CD4-positive, alpha-beta T cell (primary cell): ENCODE measurements around the gene LBH. TPM values are rescaled to one million over a fixed set of nuclear protein-coding genes. Genes with fewer than 3 reads are reported as not detected.

Experiments used
- ATAC-seq: fragments of 200-7000 bp; cut with Tn5 transposase; one replicate; pipeline ENCODE4 v1.10.0; 2022; ENCODE audit warnings: mild to moderate bottlenecking; ENCODE audit not compliant: poor library complexity
- CTCF ChIA-PET: fragments of 350-600 bp; sonication (Branson Sonifier 250); formaldehyde crosslinking; loops from one replicate; lab custom pipeline; 2021; ENCODE audit warnings: antibody characterized with exemption, inconsistent platforms; lab: Charles Lee
- POLR2A ChIA-PET: fragments of 350-600 bp; sonication (Branson Sonifier 250); formaldehyde crosslinking; loops from one replicate; lab custom pipeline; 2021; ENCODE audit warnings: antibody characterized with exemption, inconsistent platforms; lab: Charles Lee
- DNase-seq, 14 experiments: peaks; one replicate each; pipeline ENCODE4 v3.0.0-alpha.2; 2013 to 2020; ENCODE audit warnings: mixed read lengths in 2 of 14
- H3K27ac ChIP-seq, 2 donors: one replicate each; pipeline versions ENCODE4 v1.5.1 to v1.7.0; 2013; ENCODE audit warnings: low read length in 2 of 2, low read depth in 1 of 2, mild to moderate bottlenecking in 1 of 2
- H3K27me3 ChIP-seq, 2 experiments: 1 replicate in 1 of 2; 2 replicates in 1 of 2; pipeline versions ENCODE4 v1.6.1 to v1.7.0; 2013; ENCODE audit warnings: low read length in 2 of 2, control low read depth in 1 of 2, mild to moderate bottlenecking in 1 of 2, moderate library complexity in 1 of 2; ENCODE audit not compliant: insufficient read depth in 2 of 2, control insufficient read depth in 1 of 2
- H3K36me3 ChIP-seq: one replicate; pipeline ENCODE4 v1.6.1; 2013; ENCODE audit warnings: low read length, control low read depth; ENCODE audit not compliant: insufficient read depth
- H3K4me1 ChIP-seq: one replicate; pipeline ENCODE4 v1.6.1; 2013; ENCODE audit warnings: low read length, control low read depth; ENCODE audit not compliant: insufficient read depth
- H3K4me3 ChIP-seq: one replicate; pipeline ENCODE4 v1.5.1; 2013; ENCODE audit warnings: mild to moderate bottlenecking, low read length, moderate library complexity
- H3K9me3 ChIP-seq, 2 experiments: 1 replicate in 1 of 2; 2 replicates in 1 of 2; pipeline versions ENCODE4 v1.6.1 to v1.7.0; 2013; ENCODE audit warnings: low read length in 2 of 2, mild to moderate bottlenecking in 2 of 2, control low read depth in 1 of 2, moderate library complexity in 1 of 2; ENCODE audit not compliant: control insufficient read depth in 1 of 2, insufficient read depth in 1 of 2
- H3K27ac Mint-ChIP-seq: one replicate; pipeline ENCODE4 v1.8.0; 2020; ENCODE audit warnings: mixed read lengths
- H3K27me3 Mint-ChIP-seq: one replicate; pipeline ENCODE4 v1.8.0; 2021; ENCODE audit warnings: mixed read lengths
- H3K36me3 Mint-ChIP-seq: one replicate; pipeline ENCODE4 v1.8.0; 2021; ENCODE audit warnings: low read depth, mixed read lengths
- H3K4me1 Mint-ChIP-seq: one replicate; pipeline ENCODE4 v1.8.0; 2021; ENCODE audit warnings: low read depth, mixed read lengths
- H3K4me3 Mint-ChIP-seq: one replicate; pipeline ENCODE4 v1.8.0; 2020; ENCODE audit warnings: mild to moderate bottlenecking, mixed read lengths
- H3K9me3 Mint-ChIP-seq: one replicate; pipeline ENCODE4 v1.8.0; 2020; ENCODE audit warnings: mixed read lengths
- intact Hi-C, 2 experiments: fragments of 100-400 bp; cut with DNase I in 1 of 2; cut with micrococcal nuclease in 1 of 2; formaldehyde crosslinking; loops; one replicate each; pipeline versions ENCODE4 v1.15.1 to v1.9.0; 2023 to 2025; cut with DNase I, micrococcal nuclease
- total RNA-seq, 174 experiments: library from RNA in 2 of 174; stranded (reverse) in 2 of 174; gene quantifications; one replicate each; pipeline ENCODE4 v1.2.3 and lab custom pipeline; 2021 to 2026
- TF ChIP-seq, protein P1 (sequence below): fragments of 200-600 bp; IDR thresholded peaks from one replicate; pipeline ENCODE4 v1.8.0; 2022; ENCODE audit warnings: antibody characterized with exemption, mild to moderate bottlenecking

Gene LBH
- total RNA-seq, 2 experiments from 2014 or later = 131 to 135 TPM

DNA sequence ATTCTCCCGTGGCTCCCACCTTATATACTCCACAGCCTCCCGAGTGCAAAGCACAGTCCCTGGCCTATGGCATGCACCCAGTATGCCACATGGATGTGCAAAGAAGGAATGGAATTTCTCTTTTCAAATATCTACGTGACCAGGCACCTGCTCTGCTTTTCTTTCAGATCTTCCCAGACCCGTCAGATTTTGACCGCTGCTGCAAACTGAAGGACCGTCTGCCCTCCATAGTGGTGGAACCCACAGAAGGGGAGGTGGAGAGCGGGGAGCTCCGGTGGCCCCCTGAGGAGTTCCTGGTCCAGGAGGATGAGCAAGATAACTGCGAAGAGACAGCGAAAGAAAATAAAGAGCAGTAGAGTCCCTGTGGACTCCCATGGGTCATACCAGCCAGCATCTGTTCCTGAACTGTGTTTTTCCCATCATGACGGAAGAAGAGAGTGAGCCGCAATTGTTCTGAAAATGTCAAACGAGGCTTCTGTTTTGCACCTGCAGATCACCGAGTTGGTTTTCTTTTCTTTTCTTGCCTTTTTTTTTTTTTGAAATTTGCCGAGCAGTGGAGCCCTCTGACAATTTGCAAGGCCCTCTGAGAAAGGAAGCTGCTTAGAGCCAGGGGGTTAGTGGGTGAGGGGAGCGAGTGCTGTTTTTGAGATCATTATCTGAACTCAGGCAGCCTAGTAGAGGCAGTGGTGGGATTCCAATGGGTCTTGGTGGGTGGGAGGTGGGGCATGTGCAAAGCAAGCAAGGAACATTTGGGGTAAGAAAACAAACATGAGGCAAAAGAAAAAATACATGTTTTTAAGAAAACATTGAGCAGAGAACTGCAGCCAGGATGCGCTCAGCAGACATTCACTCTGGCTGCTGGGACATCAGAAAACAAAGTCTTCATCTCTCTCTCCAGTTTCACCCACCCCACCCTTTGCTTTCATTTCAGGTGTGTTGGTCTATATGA lies 26.2 kb downstream of the LBH start:
- DNase-seq = peak in 7 of 14 experiments; percentile 24 to 67 (median 33)
- Histone ChIP-seq H3K27me3 (no peaks in the 10 kb centered on the region), H3K4me3 (peak overlapping the region; percentile 28), H3K36me3 (peaks cover 58% of the 10 kb centered on the region), H3K27ac (peak overlapping the region; percentile 63 to 79), H3K9me3 (no peaks in the 10 kb centered on the region), H3K4me1 (peaks cover 87% of the 10 kb centered on the region)
- ATAC-seq = peak; percentile 70
- H3K27me3 Mint-ChIP-seq = no peaks in the 10 kb centered on the region
- CTCF ChIA-PET = interaction anchor here (1.2 to 2.3 kb wide), 4 partner anchors 10 to 49 kb away, joined by 3 to 12 read pairs (median 6); no protein-coding TSS in a partner anchor
- peaks cover 95% of the 10 kb centered on the region for H3K36me3 Mint-ChIP-seq
- TF ChIP-seq, protein P1, sequence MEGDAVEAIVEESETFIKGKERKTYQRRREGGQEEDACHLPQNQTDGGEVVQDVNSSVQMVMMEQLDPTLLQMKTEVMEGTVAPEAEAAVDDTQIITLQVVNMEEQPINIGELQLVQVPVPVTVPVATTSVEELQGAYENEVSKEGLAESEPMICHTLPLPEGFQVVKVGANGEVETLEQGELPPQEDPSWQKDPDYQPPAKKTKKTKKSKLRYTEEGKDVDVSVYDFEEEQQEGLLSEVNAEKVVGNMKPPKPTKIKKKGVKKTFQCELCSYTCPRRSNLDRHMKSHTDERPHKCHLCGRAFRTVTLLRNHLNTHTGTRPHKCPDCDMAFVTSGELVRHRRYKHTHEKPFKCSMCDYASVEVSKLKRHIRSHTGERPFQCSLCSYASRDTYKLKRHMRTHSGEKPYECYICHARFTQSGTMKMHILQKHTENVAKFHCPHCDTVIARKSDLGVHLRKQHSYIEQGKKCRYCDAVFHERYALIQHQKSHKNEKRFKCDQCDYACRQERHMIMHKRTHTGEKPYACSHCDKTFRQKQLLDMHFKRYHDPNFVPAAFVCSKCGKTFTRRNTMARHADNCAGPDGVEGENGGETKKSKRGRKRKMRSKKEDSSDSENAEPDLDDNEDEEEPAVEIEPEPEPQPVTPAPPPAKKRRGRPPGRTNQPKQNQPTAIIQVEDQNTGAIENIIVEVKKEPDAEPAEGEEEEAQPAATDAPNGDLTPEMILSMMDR = no peak
- no peaks in the 10 kb centered on the region for H3K9me3 Mint-ChIP-seq
- POLR2A ChIA-PET = interaction anchor here (0.7 to 17.7 kb wide), 16 partner anchors 9 to 217 kb away, joined by 3 to 373 read pairs (median 4); partner anchors contain the start of genes LBH and YPEL5
- peak overlapping the region; percentile 77 for H3K4me3 Mint-ChIP-seq
- H3K27ac Mint-ChIP-seq = peak overlapping the region; percentile 99
- H3K4me1 Mint-ChIP-seq = peaks cover 100% of the 10 kb centered on the region
- intact Hi-C loops = loop anchor here (1.0 to 5.0 kb wide), 2 partner anchors 9 to 80 kb away; no protein-coding TSS in a partner anchor

DNA sequence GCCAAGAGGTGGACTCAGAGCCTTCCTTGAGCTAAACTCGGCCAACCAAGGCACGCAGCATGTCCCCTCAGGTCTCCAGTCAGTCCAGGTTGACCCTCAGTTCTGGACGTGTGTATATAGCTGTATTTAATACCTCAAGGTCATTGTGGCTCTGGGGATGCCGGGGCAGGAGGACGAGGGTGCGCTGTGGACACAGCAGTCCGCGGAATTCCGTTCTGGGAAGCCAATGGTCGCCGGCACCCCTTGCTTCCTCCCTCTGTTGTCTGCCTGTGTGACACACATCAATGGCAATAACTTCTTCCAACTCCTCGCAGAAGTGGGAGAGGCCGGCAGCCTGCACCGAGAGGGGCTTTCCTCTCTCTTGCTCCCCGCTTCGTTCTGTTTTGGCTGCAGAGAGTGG lies 27.7 kb downstream of the LBH start:
- peak overlapping the region; percentile 99 for H3K27ac Mint-ChIP-seq
- peak overlapping the region; percentile 77 for H3K4me3 Mint-ChIP-seq
- Histone ChIP-seq H3K27ac (peak overlapping the region; percentile 31 to 79), H3K4me1 (peaks cover 82% of the 10 kb centered on the region), H3K4me3 (no peak overlapping the region), H3K27me3 (no peaks in the 10 kb centered on the region), H3K9me3 (no peaks in the 10 kb centered on the region), H3K36me3 (peaks cover 58% of the 10 kb centered on the region)
- ATAC-seq = no peak
- no peaks in the 10 kb centered on the region for H3K27me3 Mint-ChIP-seq
- CTCF ChIA-PET = interaction anchor here (0.6 to 1.6 kb wide), 5 partner anchors 11 to 194 kb away, joined by 3 to 8 read pairs (median 4); no protein-coding TSS in a partner anchor
- H3K4me1 Mint-ChIP-seq = peaks cover 95% of the 10 kb centered on the region
- no peaks in the 10 kb centered on the region for H3K9me3 Mint-ChIP-seq
- DNase-seq = no peak
- peaks cover 86% of the 10 kb centered on the region for H3K36me3 Mint-ChIP-seq
- TF ChIP-seq, protein P1 = no peak
- POLR2A ChIA-PET = interaction anchor here (1.5 to 17.7 kb wide), 4 partner anchors 25 to 163 kb away, joined by 8 to 373 read pairs (median 8); partner anchors contain the start of gene LBH
- intact Hi-C loops = loop anchor here in 1 of 2 experiments (5.0 kb wide), 1 partner anchor 78 kb away; no protein-coding TSS in a partner anchor
